Measurements from ENCODE around the gene EFCAB8. TPM values are rescaled to one million over a fixed set of nuclear protein-coding genes. Genes with fewer than 3 reads are reported as not detected.

EFCAB8 gene
- total RNA-seq, 4 donors from 2014 or later: not detected

GRCh38 chr20:32983459-32984112, 124.9 kb downstream of the EFCAB8 start:
- Histone ChIP-seq H3K27ac (no peak overlapping the region), H3K4me3 (no peak overlapping the region), H3K36me3 (no peaks in the 10 kb centered on the region), H3K4me1 (no peaks in the 10 kb centered on the region), H3K27me3 (no peaks in the 10 kb centered on the region), H3K9me3 (no peaks in the 10 kb centered on the region)
- DNase-seq: no peak
- intact Hi-C loops (cut with DNase I; ENCODE audit: low total_unique reads): no loop called here
- in situ Hi-C loops (cut with MboI; ENCODE audit: low sequenced_read_pairs in 4 of 4): no loop called here
- TF ChIP-seq CTCF (IDR thresholded peaks at IDR 0.05 in 4 of 5, conservative IDR thresholded peaks at IDR 0.05 in 1 of 5) (no peak), POLR2A (IDR thresholded peaks at IDR 0.05) (no peak)
- no peak for ATAC-seq

- no peak overlapping the region for H3K27ac ChIP-seq
- DNase-seq (no peak), ATAC-seq (no peak)
- in situ Hi-C loops (cut with MboI; ENCODE audit: low sequenced_read_pairs in 4 of 4) (no loop called here), intact Hi-C loops (cut with DNase I; ENCODE audit: low total_unique reads) (no loop called here)
- H3K9me3 ChIP-seq: no peaks in the 10 kb centered on the region
- no peaks in the 10 kb centered on the region for H3K36me3 ChIP-seq
- H3K27me3 ChIP-seq: no peaks in the 10 kb centered on the region
- TF ChIP-seq CTCF (IDR thresholded peaks at IDR 0.05 in 4 of 5, conservative IDR thresholded peaks at IDR 0.05 in 1 of 5) (no peak), POLR2A (IDR thresholded peaks at IDR 0.05) (no peak)
- no peaks in the 10 kb centered on the region for H3K4me1 ChIP-seq
- H3K4me3 ChIP-seq: no peak overlapping the region
Observed at GRCh38 chr20:32984196-32984595, 125.5 kb downstream of the EFCAB8 start.

GRCh38 chr20:32984631-32985354, 126.1 kb downstream of the EFCAB8 start:
- ATAC-seq: no peak
- H3K27me3 ChIP-seq: no peaks in the 10 kb centered on the region
- no peak for DNase-seq
- TF ChIP-seq CTCF (IDR thresholded peaks at IDR 0.05 in 4 of 5, conservative IDR thresholded peaks at IDR 0.05 in 1 of 5) (no peak), POLR2A (IDR thresholded peaks at IDR 0.05) (no peak)
- in situ Hi-C loops (cut with MboI; ENCODE audit: low sequenced_read_pairs in 4 of 4): no loop called here
- H3K4me1 ChIP-seq: no peaks in the 10 kb centered on the region
- H3K36me3 ChIP-seq: no peaks in the 10 kb centered on the region
- H3K27ac ChIP-seq: no peak overlapping the region
- no peak overlapping the region for H3K4me3 ChIP-seq
- intact Hi-C loops (cut with DNase I; ENCODE audit: low total_unique reads): no loop called here
- no peaks in the 10 kb centered on the region for H3K9me3 ChIP-seq

- intact Hi-C loops (cut with DNase I; ENCODE audit: low total_unique reads) (no loop called here), in situ Hi-C loops (cut with MboI; ENCODE audit: low sequenced_read_pairs in 4 of 4) (no loop called here)
- DNase-seq: no peak
- no peaks in the 10 kb centered on the region for H3K27me3 ChIP-seq
- H3K4me1 ChIP-seq: no peaks in the 10 kb centered on the region
- ATAC-seq: no peak
- no peak overlapping the region for H3K27ac ChIP-seq
- no peak overlapping the region for H3K4me3 ChIP-seq
- no peaks in the 10 kb centered on the region for H3K9me3 ChIP-seq
- H3K36me3 ChIP-seq: no peaks in the 10 kb centered on the region
- TF ChIP-seq POLR2A (IDR thresholded peaks at IDR 0.05) (no peak), CTCF (IDR thresholded peaks at IDR 0.05 in 4 of 5, conservative IDR thresholded peaks at IDR 0.05 in 1 of 5) (no peak)
Observed at GRCh38 chr20:32985596-32985995, 126.9 kb downstream of the EFCAB8 start.

Data from gastrocnemius medialis (tissue), 4 donors.